Astrocyte (in vitro differentiated cells and primary cell): ENCODE data around the gene ARMC7. TPM values are rescaled to one million over a fixed set of nuclear protein-coding genes. Genes with fewer than 3 reads are reported as not detected.

ENCODE experiments used
- DNase-seq: peaks from one replicate; pipeline ENCODE4 v3.0.0-alpha.2; 2010; ENCODE audit warnings: low read depth
- FAIRE-seq: peaks from 2 replicates; lab custom pipeline; 2011; peaks lifted over from hg19 to GRCh38; lab: Jason Lieb, UNC
- H2AFZ ChIP-seq: 2 replicates; pipeline ENCODE4 v1.6.0; 2012; ENCODE audit warnings: low read depth, low read length, inconsistent platforms
- H3K27ac ChIP-seq: 2 replicates; pipeline ENCODE4 v1.5.1; 2011; ENCODE audit warnings: low read depth, low read length, inconsistent platforms
- H3K27me3 ChIP-seq: 2 replicates; pipeline ENCODE4 v1.6.0; 2011; ENCODE audit warnings: low read length, inconsistent platforms; ENCODE audit not compliant: insufficient read depth
- H3K36me3 ChIP-seq: 2 replicates; pipeline ENCODE4 v1.5.1; 2011; ENCODE audit warnings: low read length, inconsistent platforms; ENCODE audit not compliant: insufficient read depth
- H3K4me1 ChIP-seq: 2 replicates; pipeline ENCODE4 v1.5.1; 2011; ENCODE audit warnings: low read length, inconsistent platforms; ENCODE audit not compliant: insufficient read depth
- H3K4me2 ChIP-seq: 2 replicates; pipeline ENCODE4 v1.6.0; 2012; ENCODE audit warnings: low read length, inconsistent platforms
- H3K4me3 ChIP-seq: 2 replicates; pipeline ENCODE4 v1.5.1; 2011; ENCODE audit warnings: low read depth, mild to moderate bottlenecking, low read length, inconsistent platforms; ENCODE audit not compliant: insufficient read depth
- H3K79me2 ChIP-seq: 2 replicates; pipeline ENCODE4 v1.6.0; 2012; ENCODE audit warnings: mild to moderate bottlenecking, low read length, inconsistent platforms; ENCODE audit not compliant: insufficient read depth
- H3K9ac ChIP-seq: 2 replicates; pipeline ENCODE4 v1.6.0; 2012; ENCODE audit warnings: mild to moderate bottlenecking, low read length, inconsistent platforms
- H3K9me3 ChIP-seq: 2 replicates; pipeline ENCODE4 v1.5.1; 2012; ENCODE audit warnings: low read depth, mild to moderate bottlenecking, low read length, inconsistent platforms; ENCODE audit not compliant: insufficient read depth
- H4K20me1 ChIP-seq: 2 replicates; pipeline ENCODE4 v1.6.0; 2012; ENCODE audit warnings: low read length, inconsistent platforms; ENCODE audit not compliant: insufficient read depth
- H3K27ac Mint-ChIP-seq: one replicate; pipeline ENCODE4 v1.8.0; 2021; ENCODE audit warnings: mild to moderate bottlenecking, mixed read lengths; ENCODE audit not compliant: unreplicated experiment
- H3K27me3 Mint-ChIP-seq: one replicate; pipeline ENCODE4 v1.8.0; 2021; ENCODE audit warnings: low read depth, mixed read lengths; ENCODE audit not compliant: unreplicated experiment
- H3K36me3 Mint-ChIP-seq: one replicate; pipeline ENCODE4 v1.8.0; 2021; ENCODE audit warnings: low read depth, mixed read lengths; ENCODE audit not compliant: unreplicated experiment
- H3K4me1 Mint-ChIP-seq: one replicate; pipeline ENCODE4 v1.8.0; 2021; ENCODE audit warnings: low read depth, mixed read lengths; ENCODE audit not compliant: unreplicated experiment
- H3K4me3 Mint-ChIP-seq: one replicate; pipeline ENCODE4 v1.8.0; 2021; ENCODE audit warnings: mild to moderate bottlenecking, moderate library complexity, mixed read lengths; ENCODE audit not compliant: unreplicated experiment
- H3K9me3 Mint-ChIP-seq: one replicate; pipeline ENCODE4 v1.8.0; 2021; ENCODE audit warnings: mild to moderate bottlenecking, mixed read lengths; ENCODE audit not compliant: unreplicated experiment
- EZH2 ChIP-seq: IDR thresholded peaks from 2 replicates; pipeline ENCODE4 v1.6.1; 2012; ENCODE audit warnings: mild to moderate bottlenecking, low read length, inconsistent platforms; ENCODE audit not compliant: insufficient read depth
- total RNA-seq: library from RNA; stranded (reverse); gene quantifications from 2 replicates; pipeline ENCODE4 v1.2.1, GENCODE V29; 2021
- TF ChIP-seq, protein P1 (sequence below): IDR thresholded peaks from 2 replicates; pipeline ENCODE4 v1.5.1; 2011; ENCODE audit warnings: low read depth, mild to moderate bottlenecking, inconsistent platforms, low read length, moderate library complexity; ENCODE audit not compliant: insufficient read depth

ARMC7 gene
- total RNA-seq, 1 donor from 2014 or later, result 11.9 TPM

DNA sequence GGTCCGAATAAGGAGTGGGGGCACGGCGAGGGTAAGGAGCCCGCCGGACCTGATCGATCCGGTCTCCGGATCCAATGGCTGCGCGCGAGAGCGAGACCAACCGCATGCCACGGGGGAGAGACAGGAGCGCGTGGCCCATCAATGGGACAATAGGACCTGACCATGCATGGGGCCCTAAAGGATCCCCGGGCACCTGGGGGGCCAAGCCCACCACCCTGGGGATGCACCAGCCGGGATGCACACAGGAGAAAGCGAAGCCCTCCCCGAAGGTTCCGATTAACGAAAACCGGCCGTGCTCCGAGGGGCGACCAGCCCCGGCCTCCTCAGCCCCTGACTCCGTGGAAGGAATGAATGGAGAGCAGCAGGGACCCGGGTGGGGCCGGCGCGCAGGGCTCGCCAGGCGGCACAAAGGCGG, 44.0 kb downstream of the ARMC7 start:
- FAIRE-seq (no peak), DNase-seq (no peak)
- Mint-ChIP-seq H3K27ac (peak overlapping the region; percentile 87), H3K4me1 (peaks cover 16% of the 10 kb centered on the region), H3K27me3 (no peaks in the 10 kb centered on the region), H3K36me3 (no peaks in the 10 kb centered on the region), H3K9me3 (no peaks in the 10 kb centered on the region), H3K4me3 (peak overlapping the region; percentile 95)
- H3K27me3 ChIP-seq, result no peaks in the 10 kb centered on the region
- peaks cover 41% of the 10 kb centered on the region for H4K20me1 ChIP-seq
- TF ChIP-seq, protein P1, sequence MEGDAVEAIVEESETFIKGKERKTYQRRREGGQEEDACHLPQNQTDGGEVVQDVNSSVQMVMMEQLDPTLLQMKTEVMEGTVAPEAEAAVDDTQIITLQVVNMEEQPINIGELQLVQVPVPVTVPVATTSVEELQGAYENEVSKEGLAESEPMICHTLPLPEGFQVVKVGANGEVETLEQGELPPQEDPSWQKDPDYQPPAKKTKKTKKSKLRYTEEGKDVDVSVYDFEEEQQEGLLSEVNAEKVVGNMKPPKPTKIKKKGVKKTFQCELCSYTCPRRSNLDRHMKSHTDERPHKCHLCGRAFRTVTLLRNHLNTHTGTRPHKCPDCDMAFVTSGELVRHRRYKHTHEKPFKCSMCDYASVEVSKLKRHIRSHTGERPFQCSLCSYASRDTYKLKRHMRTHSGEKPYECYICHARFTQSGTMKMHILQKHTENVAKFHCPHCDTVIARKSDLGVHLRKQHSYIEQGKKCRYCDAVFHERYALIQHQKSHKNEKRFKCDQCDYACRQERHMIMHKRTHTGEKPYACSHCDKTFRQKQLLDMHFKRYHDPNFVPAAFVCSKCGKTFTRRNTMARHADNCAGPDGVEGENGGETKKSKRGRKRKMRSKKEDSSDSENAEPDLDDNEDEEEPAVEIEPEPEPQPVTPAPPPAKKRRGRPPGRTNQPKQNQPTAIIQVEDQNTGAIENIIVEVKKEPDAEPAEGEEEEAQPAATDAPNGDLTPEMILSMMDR, result no peak
- no peak for TF ChIP-seq EZH2
- peak overlapping the region; percentile 96 for H3K9ac ChIP-seq
- H3K9me3 ChIP-seq, result no peaks in the 10 kb centered on the region
- no peaks in the 10 kb centered on the region for H3K36me3 ChIP-seq
- no peak overlapping the region for H2AFZ ChIP-seq
- H3K4me1 ChIP-seq, result peaks cover 10% of the 10 kb centered on the region
- H3K79me2 ChIP-seq, result peaks cover 59% of the 10 kb centered on the region
- peak overlapping the region; percentile 92 for H3K4me2 ChIP-seq
- H3K27ac ChIP-seq, result peak overlapping the region; percentile 77
- peak overlapping the region; percentile 89 for H3K4me3 ChIP-seq

DNA sequence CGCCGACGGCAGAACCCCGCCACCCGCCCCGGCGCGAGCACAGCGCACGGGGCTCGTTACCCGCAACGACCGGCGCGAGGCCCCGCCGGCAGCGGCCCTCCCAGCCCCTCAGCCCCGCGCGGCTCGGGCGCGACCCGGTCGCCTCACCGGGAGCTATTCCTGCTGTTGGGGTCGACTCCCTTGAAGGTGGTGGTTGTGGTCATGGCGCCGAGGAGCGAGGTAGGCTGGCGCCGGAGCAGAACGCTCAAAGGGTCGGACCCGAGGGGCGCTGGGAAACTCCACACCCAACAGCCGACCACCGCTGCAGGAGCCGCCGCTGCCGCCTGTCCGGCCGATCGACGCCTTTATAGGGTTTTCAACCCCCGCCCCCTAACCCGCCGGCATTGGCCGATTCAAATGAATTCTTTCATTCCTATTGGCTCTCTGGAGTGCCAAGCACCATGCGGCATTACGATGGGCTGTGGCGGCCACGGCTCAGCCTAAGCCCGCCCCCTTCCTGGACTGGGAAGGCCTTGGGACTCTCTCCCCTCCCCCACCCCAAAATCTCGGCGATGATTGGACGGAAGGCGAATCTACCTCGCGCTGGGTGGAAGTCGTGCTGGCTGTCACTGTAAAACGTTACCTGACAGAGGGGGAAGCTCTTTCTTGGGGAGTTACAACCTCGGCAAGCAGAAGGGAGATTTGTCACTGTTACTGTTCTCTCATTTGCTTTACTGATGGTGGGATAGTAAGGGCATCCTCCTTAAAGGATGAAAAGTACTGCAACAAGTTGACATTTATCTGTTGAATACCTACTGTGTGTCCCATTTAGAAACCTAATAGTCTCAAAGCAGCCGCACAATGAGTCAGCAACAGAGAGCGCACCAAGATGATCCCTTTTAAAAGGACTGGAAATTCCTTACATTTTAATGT, 44.7 kb downstream of the ARMC7 start, which contains the start of gene JPT1:
TSS of gene JPT1 (minus strand) at position 318 of the 912 bp plus-strand sequence. CDS start at position 203, 115 bp downstream.
- peak within 1 kb of the TSS; percentile 87 for H3K27ac Mint-ChIP-seq
- H3K4me1 Mint-ChIP-seq, result peaks cover 16% of the 10 kb centered on the region

More for the DNA sequence above, 44.7 kb downstream of the ARMC7 start, which contains the start of gene JPT1:
- H3K4me1 ChIP-seq, result peaks cover 17% of the 10 kb centered on the region
- H3K4me2 ChIP-seq, result peak within 1 kb of the TSS; percentile 92
- peak within 1 kb of the TSS; percentile 95 for H3K4me3 Mint-ChIP-seq
- no peaks in the 10 kb centered on the region for H3K27me3 ChIP-seq
- no peaks in the 10 kb centered on the region for H3K9me3 ChIP-seq
- peak within 1 kb of the TSS; percentile 96 for H3K9ac ChIP-seq
- no peak for FAIRE-seq
- peak within 1 kb of the TSS; percentile 89 for H3K4me3 ChIP-seq
- no peaks in the 10 kb centered on the region for H3K27me3 Mint-ChIP-seq
- TF ChIP-seq, protein P1, result no peak
- no peak for TF ChIP-seq EZH2
- peak; percentile 95 for DNase-seq
- H3K36me3 ChIP-seq, result no peaks in the 10 kb centered on the region
- H3K79me2 ChIP-seq, result peaks cover 52% of the 10 kb centered on the region
- peak within 1 kb of the TSS; percentile 77 for H3K27ac ChIP-seq
- H2AFZ ChIP-seq, result peak within 1 kb of the TSS; percentile 55
- H3K9me3 Mint-ChIP-seq, result no peaks in the 10 kb centered on the region
- H3K36me3 Mint-ChIP-seq, result peaks cover 2% of the 10 kb centered on the region
- peaks cover 37% of the 10 kb centered on the region for H4K20me1 ChIP-seq
